OCI-LY1 (cell line): Measurements from ENCODE around the gene CHEK2.
"Not testable (repeated sequence)": the region's sequence is repeated elsewhere in the genome, so short reads cannot be mapped to it uniquely, and the experiment has no call there.

ENCODE experiments used
- CTCF ChIP-seq: fragments of 200-600 bp; sonication (generic), shearing (Covaris generic); IDR thresholded peaks from 2 replicates; pipeline ENCODE4 v1.5.1; 2017; ENCODE audit warnings: mild to moderate bottlenecking, antibody characterized with exemption, low read length, moderate library complexity, mixed read lengths
- EZH2 ChIP-seq: fragments of 200-600 bp; sonication (generic), shearing (Covaris generic); IDR thresholded peaks from 2 replicates; pipeline ENCODE4 v1.8.0; 2017; ENCODE audit warnings: borderline replicate concordance, mixed run types, mild to moderate bottlenecking, antibody characterized with exemption, low read length, moderate library complexity, mixed read lengths

- TF ChIP-seq CTCF, EZH2: not testable (repeated sequence)
Measured at GRCh38 chr22:28680813-28681490, 60.7 kb downstream of the CHEK2 start.
